Globus pallidus (tissue), 1 donor: ENCODE measurements around the gene PIK3R4.

ENCODE experiments used
- DNase-seq: peaks from one replicate; pipeline ENCODE4 v3.0.0-alpha.2; 2015; ENCODE audit warnings: low spot score

The PIK3R4 gene

GRCh38 chr3:130741946-130742610, 4.6 kb downstream of the PIK3R4 start:
- no peak for DNase-seq

- DNase-seq = no peak
Observed at GRCh38 chr3:130739848-130740247, 6.8 kb downstream of the PIK3R4 start.

- DNase-seq = no peak
Observed at GRCh38 chr3:130738241-130738640, 8.4 kb downstream of the PIK3R4 start.

GRCh38 chr3:130737622-130738021, 9.0 kb downstream of the PIK3R4 start:
- no peak for DNase-seq

GRCh38 chr3:130733236-130733875, 13.3 kb downstream of the PIK3R4 start:
- DNase-seq = no peak

GRCh38 chr3:130732501-130732900, 14.1 kb downstream of the PIK3R4 start:
- no peak for DNase-seq

- no peak for DNase-seq
Observed at GRCh38 chr3:130731817-130732216, 14.8 kb downstream of the PIK3R4 start.

- DNase-seq = no peak
Observed at GRCh38 chr3:130729154-130729553, 17.5 kb downstream of the PIK3R4 start.

GRCh38 chr3:130728037-130728436, 18.6 kb downstream of the PIK3R4 start:
- no peak for DNase-seq

GRCh38 chr3:130725746-130726145, 20.9 kb downstream of the PIK3R4 start:
- no peak for DNase-seq

- DNase-seq = no peak
Observed at GRCh38 chr3:130715616-130716015, 31.0 kb downstream of the PIK3R4 start.

- no peak for DNase-seq
Observed at GRCh38 chr3:130712718-130713423, 33.8 kb downstream of the PIK3R4 start.

- no peak for DNase-seq
Observed at GRCh38 chr3:130711565-130712324, 34.9 kb downstream of the PIK3R4 start.

GRCh38 chr3:130709671-130710070, 37.0 kb downstream of the PIK3R4 start:
- DNase-seq = no peak

GRCh38 chr3:130707902-130708601, 38.6 kb downstream of the PIK3R4 start:
- DNase-seq = no peak

GRCh38 chr3:130705501-130705900, 41.1 kb downstream of the PIK3R4 start:
- DNase-seq = no peak

- DNase-seq = no peak
Observed at GRCh38 chr3:130702985-130703384, 43.6 kb downstream of the PIK3R4 start.

GRCh38 chr3:130700541-130700940, 46.1 kb downstream of the PIK3R4 start:
- no peak for DNase-seq

GRCh38 chr3:130699765-130700164, 46.9 kb downstream of the PIK3R4 start:
- no peak for DNase-seq

GRCh38 chr3:130693314-130693713, 53.3 kb downstream of the PIK3R4 start:
- no peak for DNase-seq

GRCh38 chr3:130692455-130692854, 54.2 kb downstream of the PIK3R4 start:
- no peak for DNase-seq
